ENCODE data around the gene TBX10.

DNA sequence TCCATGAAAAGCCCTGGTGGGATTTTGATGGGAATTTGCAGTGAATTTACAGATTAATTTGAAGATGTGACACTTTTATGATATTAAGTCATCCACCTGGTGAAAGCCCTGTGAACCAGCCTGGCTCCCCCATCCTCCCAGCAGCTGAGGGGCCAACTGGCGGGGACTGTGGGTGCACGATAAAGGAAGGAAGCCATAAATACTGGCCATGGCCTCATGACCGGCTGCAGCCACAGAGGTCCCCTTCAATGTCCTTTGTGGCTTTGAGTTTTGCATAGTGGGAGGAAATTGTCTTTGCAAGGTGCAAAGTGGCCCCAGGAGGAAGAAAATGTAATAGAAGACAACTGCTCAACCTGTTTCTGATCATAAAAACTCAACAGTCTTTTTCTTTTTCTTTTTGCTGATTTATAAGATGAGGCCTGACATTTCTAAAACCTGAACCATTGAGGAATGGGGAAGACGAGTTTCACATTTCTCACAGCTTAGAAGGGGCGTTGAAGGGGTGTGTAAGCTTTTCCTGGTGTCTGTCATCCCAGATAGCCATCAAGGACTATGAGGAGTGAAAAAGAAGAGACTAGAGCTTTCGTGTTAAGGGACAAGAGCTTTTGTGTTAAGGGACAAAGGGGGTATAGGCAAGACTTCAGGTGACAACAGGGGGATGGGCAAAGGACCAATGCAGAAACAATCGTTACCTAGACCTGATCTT, 39.1 kb downstream of the TBX10 start:
- TF ChIP-seq, protein P1, sequence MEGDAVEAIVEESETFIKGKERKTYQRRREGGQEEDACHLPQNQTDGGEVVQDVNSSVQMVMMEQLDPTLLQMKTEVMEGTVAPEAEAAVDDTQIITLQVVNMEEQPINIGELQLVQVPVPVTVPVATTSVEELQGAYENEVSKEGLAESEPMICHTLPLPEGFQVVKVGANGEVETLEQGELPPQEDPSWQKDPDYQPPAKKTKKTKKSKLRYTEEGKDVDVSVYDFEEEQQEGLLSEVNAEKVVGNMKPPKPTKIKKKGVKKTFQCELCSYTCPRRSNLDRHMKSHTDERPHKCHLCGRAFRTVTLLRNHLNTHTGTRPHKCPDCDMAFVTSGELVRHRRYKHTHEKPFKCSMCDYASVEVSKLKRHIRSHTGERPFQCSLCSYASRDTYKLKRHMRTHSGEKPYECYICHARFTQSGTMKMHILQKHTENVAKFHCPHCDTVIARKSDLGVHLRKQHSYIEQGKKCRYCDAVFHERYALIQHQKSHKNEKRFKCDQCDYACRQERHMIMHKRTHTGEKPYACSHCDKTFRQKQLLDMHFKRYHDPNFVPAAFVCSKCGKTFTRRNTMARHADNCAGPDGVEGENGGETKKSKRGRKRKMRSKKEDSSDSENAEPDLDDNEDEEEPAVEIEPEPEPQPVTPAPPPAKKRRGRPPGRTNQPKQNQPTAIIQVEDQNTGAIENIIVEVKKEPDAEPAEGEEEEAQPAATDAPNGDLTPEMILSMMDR (IDR thresholded peaks at IDR 0.05) = no peak
- TF ChIP-seq EP300 (IDR thresholded peaks at IDR 0.05) (no peak), POLR2AphosphoS5 (IDR thresholded peaks at IDR 0.05) (no peak), POLR2A (IDR thresholded peaks at IDR 0.05; ENCODE audit: low read depth) (no peak)
